Measurements from ENCODE around the gene OR2B2.

Gene OR2B2

GRCh38 chr6:27871924-27872638, 40.1 kb downstream of the OR2B2 start:
- Mint-ChIP-seq H3K27me3 (ENCODE audit: low read depth) (no peaks in the 10 kb centered on the region), H3K4me3 (peak overlapping the region; percentile 81 to 91 (median 88)), H3K27ac (peak overlapping the region; percentile 89 to 98 (median 96)), H3K36me3 (ENCODE audit: low read depth) (no peaks in the 10 kb centered on the region), H3K9me3 (no peaks in the 10 kb centered on the region), H3K4me1 (peaks cover 33% of the 10 kb centered on the region)
- TF ChIP-seq CTCF (IDR thresholded peaks at IDR 0.05; ENCODE audit: unreplicated experiment in 3 of 3): peak in 1 of 3 experiments; percentile 36

- Mint-ChIP-seq H3K36me3 (ENCODE audit: low read depth) (no peaks in the 10 kb centered on the region), H3K27me3 (ENCODE audit: low read depth) (peaks cover 3% of the 10 kb centered on the region), H3K4me3 (peak overlapping the region; percentile 41 to 91 (median 88)), H3K27ac (peak overlapping the region; percentile 89 to 98 (median 96)), H3K9me3 (no peaks in the 10 kb centered on the region), H3K4me1 (peaks cover 48% of the 10 kb centered on the region)
- no peak for TF ChIP-seq CTCF (IDR thresholded peaks at IDR 0.05; ENCODE audit: unreplicated experiment in 3 of 3)
Measured at GRCh38 chr6:27870291-27870870, 41.8 kb downstream of the OR2B2 start.

- TF ChIP-seq CTCF (IDR thresholded peaks at IDR 0.05; ENCODE audit: unreplicated experiment in 3 of 3): no peak
- Mint-ChIP-seq H3K9me3 (peaks cover 12% of the 10 kb centered on the region), H3K27me3 (ENCODE audit: low read depth) (peaks cover 5% of the 10 kb centered on the region), H3K36me3 (ENCODE audit: low read depth) (peaks cover 7% of the 10 kb centered on the region), H3K27ac (peak overlapping the region; percentile 90 to 93 (median 92)), H3K4me1 (peaks cover 45% of the 10 kb centered on the region), H3K4me3 (peak overlapping the region; percentile 89 to 96 (median 93))
Measured at GRCh38 chr6:27868311-27868710, 43.9 kb downstream of the OR2B2 start.

GRCh38 chr6:27867945-27868300, 44.3 kb downstream of the OR2B2 start:
- TF ChIP-seq CTCF (IDR thresholded peaks at IDR 0.05; ENCODE audit: unreplicated experiment in 3 of 3): no peak
- H3K27me3 Mint-ChIP-seq (ENCODE audit: low read depth): peaks cover 5% of the 10 kb centered on the region
- H3K27ac Mint-ChIP-seq: peak overlapping the region; percentile 90 to 93 (median 92)
- H3K4me3 Mint-ChIP-seq: peak overlapping the region; percentile 89 to 96 (median 93)
- H3K4me1 Mint-ChIP-seq: peaks cover 42% of the 10 kb centered on the region
- H3K36me3 Mint-ChIP-seq (ENCODE audit: low read depth): peaks cover 7% of the 10 kb centered on the region
- H3K9me3 Mint-ChIP-seq: peaks cover 12% of the 10 kb centered on the region

- no peak for TF ChIP-seq CTCF (IDR thresholded peaks at IDR 0.05; ENCODE audit: unreplicated experiment in 3 of 3)
- Mint-ChIP-seq H3K36me3 (ENCODE audit: low read depth) (peaks cover 7% of the 10 kb centered on the region), H3K27ac (peak overlapping the region; percentile 90 to 93 (median 92)), H3K27me3 (ENCODE audit: low read depth) (peaks cover 5% of the 10 kb centered on the region), H3K9me3 (peaks cover 12% of the 10 kb centered on the region), H3K4me3 (peak overlapping the region; percentile 89 to 96 (median 93)), H3K4me1 (peaks cover 40% of the 10 kb centered on the region)
Measured at GRCh38 chr6:27867051-27867944, 44.9 kb downstream of the OR2B2 start.

Data from nephron (organoid).